ENCODE results near the gene IFITM1.

- TF ChIP-seq POLR2AphosphoS5 (IDR thresholded peaks at IDR 0.05) (no peak), CTCF (IDR thresholded peaks at IDR 0.05) (no peak), POLR2A (IDR thresholded peaks at IDR 0.05) (no peak), EP300 (IDR thresholded peaks at IDR 0.05) (no peak)
Observed at GRCh38 chr11:330694-331357, 17.0 kb downstream of the IFITM1 start.
